Keratinocyte (primary cell): ENCODE data around the gene ASRGL1.

Experiments
- CTCF ChIP-seq, 3 experiments: IDR thresholded peaks in 1 of 3; conservative IDR thresholded peaks in 1 of 3; optimal IDR thresholded peaks in 1 of 3; 2 replicates in 2 of 3; 3 replicates in 1 of 3; pipeline versions ENCODE3 to v1.5.1; 2011; ENCODE audit warnings: low read length in 3 of 3, mild to moderate bottlenecking in 3 of 3, moderate library complexity in 2 of 3, control low read depth in 1 of 3, inconsistent platforms in 1 of 3; ENCODE audit not compliant: insufficient read depth in 2 of 3; ENCODE audit errors: extremely low read depth in 1 of 3
- EZH2 ChIP-seq: IDR thresholded peaks from one replicate; pipeline ENCODE4 v1.6.1; 2012; ENCODE audit warnings: inconsistent platforms, mild to moderate bottlenecking, low read length, moderate library complexity

- TF ChIP-seq CTCF (optimal IDR thresholded peaks at IDR 0.05 in 1 of 3, IDR thresholded peaks at IDR 0.05 in 1 of 3, conservative IDR thresholded peaks at IDR 0.05 in 1 of 3; ENCODE audit: extremely low read depth in 1 of 3, insufficient read depth in 2 of 3, low read length in 3 of 3) (no peak), EZH2 (no peak)
These were observed 53.0 kb downstream of the ASRGL1 start for GRCh38 chr11:62390237-62390636.
